Dendritic cell treated with granulocyte-macrophage colony-stimulating factor and Interleukin-4, amounts not matched to agents 40 ng/mL and 50 ng/mL, for 4 days (primary cell): ENCODE results near the gene PTPN20.

Experiments used
- H3K27ac Mint-ChIP-seq: one replicate; pipeline ENCODE4 v1.8.0; 2022; ENCODE audit warnings: mild to moderate bottlenecking, mixed read lengths
- H3K27me3 Mint-ChIP-seq: one replicate; pipeline ENCODE4 v1.8.0; 2022; ENCODE audit warnings: mild to moderate bottlenecking, mixed read lengths
- H3K36me3 Mint-ChIP-seq: one replicate; pipeline ENCODE4 v1.8.0; 2022; ENCODE audit warnings: low read depth, mixed read lengths
- H3K4me1 Mint-ChIP-seq: one replicate; pipeline ENCODE4 v1.8.0; 2022; ENCODE audit warnings: low read depth, mixed read lengths
- H3K4me3 Mint-ChIP-seq: one replicate; pipeline ENCODE4 v1.8.0; 2022; ENCODE audit warnings: mild to moderate bottlenecking, moderate library complexity, mixed read lengths
- H3K9me3 Mint-ChIP-seq: one replicate; pipeline ENCODE4 v1.8.0; 2022; ENCODE audit warnings: mixed read lengths
- intact Hi-C: fragments of 100-400 bp; cut with micrococcal nuclease; formaldehyde crosslinking; loops from one replicate; pipeline ENCODE4 v1.15.0; 2022

PTPN20 gene

GRCh38 chr10:47041396-47042198 is 130.4 kb downstream of the PTPN20 start:
- Mint-ChIP-seq H3K4me3 (no peak overlapping the region), H3K27me3 (peaks cover 3% of the 10 kb centered on the region), H3K27ac (no peak overlapping the region), H3K9me3 (no peaks in the 10 kb centered on the region), H3K4me1 (no peaks in the 10 kb centered on the region), H3K36me3 (no peaks in the 10 kb centered on the region)
- intact Hi-C loops, result no loop called here

GRCh38 chr10:47042199-47042473 is 130.9 kb downstream of the PTPN20 start:
- no peak overlapping the region for H3K4me3 Mint-ChIP-seq
- no peaks in the 10 kb centered on the region for H3K36me3 Mint-ChIP-seq
- H3K27ac Mint-ChIP-seq, result no peak overlapping the region
- no peaks in the 10 kb centered on the region for H3K4me1 Mint-ChIP-seq
- peaks cover 3% of the 10 kb centered on the region for H3K27me3 Mint-ChIP-seq
- intact Hi-C loops, result no loop called here
- H3K9me3 Mint-ChIP-seq, result no peaks in the 10 kb centered on the region

GRCh38 chr10:47042780-47043750 is 131.8 kb downstream of the PTPN20 start:
- Mint-ChIP-seq H3K27ac (no peak overlapping the region), H3K4me3 (no peak overlapping the region), H3K36me3 (no peaks in the 10 kb centered on the region), H3K4me1 (peaks cover 5% of the 10 kb centered on the region), H3K27me3 (peaks cover 3% of the 10 kb centered on the region), H3K9me3 (no peaks in the 10 kb centered on the region)
- intact Hi-C loops, result no loop called here

GRCh38 chr10:47043928-47044538 is 132.8 kb downstream of the PTPN20 start:
- intact Hi-C loops, result no loop called here
- Mint-ChIP-seq H3K27me3 (peaks cover 2% of the 10 kb centered on the region), H3K27ac (no peak overlapping the region), H3K4me3 (no peak overlapping the region), H3K9me3 (no peaks in the 10 kb centered on the region), H3K36me3 (no peaks in the 10 kb centered on the region), H3K4me1 (peaks cover 10% of the 10 kb centered on the region)

GRCh38 chr10:47044741-47045140 is 133.5 kb downstream of the PTPN20 start:
- no peaks in the 10 kb centered on the region for H3K36me3 Mint-ChIP-seq
- H3K27me3 Mint-ChIP-seq, result no peaks in the 10 kb centered on the region
- no peaks in the 10 kb centered on the region for H3K9me3 Mint-ChIP-seq
- intact Hi-C loops, result no loop called here
- no peak overlapping the region for H3K4me3 Mint-ChIP-seq
- peaks cover 10% of the 10 kb centered on the region for H3K4me1 Mint-ChIP-seq
- no peak overlapping the region for H3K27ac Mint-ChIP-seq

GRCh38 chr10:47045331-47045861 is 134.2 kb downstream of the PTPN20 start:
- Mint-ChIP-seq H3K9me3 (no peaks in the 10 kb centered on the region), H3K4me1 (peaks cover 10% of the 10 kb centered on the region), H3K4me3 (no peak overlapping the region), H3K36me3 (no peaks in the 10 kb centered on the region), H3K27me3 (no peaks in the 10 kb centered on the region), H3K27ac (no peak overlapping the region)
- intact Hi-C loops, result no loop called here

GRCh38 chr10:47046321-47047126 is 135.3 kb downstream of the PTPN20 start:
- intact Hi-C loops, result loop anchor here (1.0 kb wide), 1 partner anchor 266 kb away; no protein-coding TSS in a partner anchor
- H3K27me3 Mint-ChIP-seq, result no peaks in the 10 kb centered on the region
- H3K27ac Mint-ChIP-seq, result no peak overlapping the region
- peaks cover 10% of the 10 kb centered on the region for H3K4me1 Mint-ChIP-seq
- no peak overlapping the region for H3K4me3 Mint-ChIP-seq
- H3K36me3 Mint-ChIP-seq, result no peaks in the 10 kb centered on the region
- H3K9me3 Mint-ChIP-seq, result no peaks in the 10 kb centered on the region

- Mint-ChIP-seq H3K27ac (no peak overlapping the region), H3K4me3 (no peak overlapping the region), H3K36me3 (no peaks in the 10 kb centered on the region), H3K4me1 (peaks cover 10% of the 10 kb centered on the region), H3K9me3 (no peaks in the 10 kb centered on the region), H3K27me3 (no peaks in the 10 kb centered on the region)
- intact Hi-C loops, result loop anchor here (1.0 kb wide), 1 partner anchor 265 kb away; no protein-coding TSS in a partner anchor
These were observed 135.9 kb downstream of the PTPN20 start for GRCh38 chr10:47047127-47047504.

GRCh38 chr10:47047577-47048525 is 136.6 kb downstream of the PTPN20 start:
- H3K4me3 Mint-ChIP-seq, result no peak overlapping the region
- no peaks in the 10 kb centered on the region for H3K9me3 Mint-ChIP-seq
- no peaks in the 10 kb centered on the region for H3K27me3 Mint-ChIP-seq
- intact Hi-C loops, result loop anchor here (1.0 kb wide), 1 partner anchor 264 kb away; no protein-coding TSS in a partner anchor
- H3K36me3 Mint-ChIP-seq, result no peaks in the 10 kb centered on the region
- H3K27ac Mint-ChIP-seq, result no peak overlapping the region
- peaks cover 10% of the 10 kb centered on the region for H3K4me1 Mint-ChIP-seq

- H3K27me3 Mint-ChIP-seq, result no peaks in the 10 kb centered on the region
- peaks cover 10% of the 10 kb centered on the region for H3K4me1 Mint-ChIP-seq
- intact Hi-C loops, result no loop called here
- no peak overlapping the region for H3K4me3 Mint-ChIP-seq
- no peaks in the 10 kb centered on the region for H3K9me3 Mint-ChIP-seq
- H3K36me3 Mint-ChIP-seq, result no peaks in the 10 kb centered on the region
- no peak overlapping the region for H3K27ac Mint-ChIP-seq
These were observed 137.3 kb downstream of the PTPN20 start for GRCh38 chr10:47048526-47048905.

GRCh38 chr10:47049056-47049851 is 138.0 kb downstream of the PTPN20 start:
- no peak overlapping the region for H3K4me3 Mint-ChIP-seq
- no peaks in the 10 kb centered on the region for H3K9me3 Mint-ChIP-seq
- H3K27me3 Mint-ChIP-seq, result no peaks in the 10 kb centered on the region
- intact Hi-C loops, result no loop called here
- H3K4me1 Mint-ChIP-seq, result peaks cover 10% of the 10 kb centered on the region
- no peaks in the 10 kb centered on the region for H3K36me3 Mint-ChIP-seq
- H3K27ac Mint-ChIP-seq, result no peak overlapping the region

- intact Hi-C loops, result no loop called here
- H3K4me3 Mint-ChIP-seq, result no peak overlapping the region
- no peaks in the 10 kb centered on the region for H3K36me3 Mint-ChIP-seq
- no peaks in the 10 kb centered on the region for H3K27me3 Mint-ChIP-seq
- no peak overlapping the region for H3K27ac Mint-ChIP-seq
- H3K9me3 Mint-ChIP-seq, result no peaks in the 10 kb centered on the region
- peaks cover 10% of the 10 kb centered on the region for H3K4me1 Mint-ChIP-seq
These were observed 138.7 kb downstream of the PTPN20 start for GRCh38 chr10:47049906-47050305.
